SK-N-MC (cell line): ENCODE measurements around the gene SERPINA3.

Experiments used
- EZH2 ChIP-seq: fragments of 200-600 bp; sonication (generic); IDR thresholded peaks from one replicate; pipeline ENCODE4 v1.6.1; 2017; ENCODE audit warnings: antibody characterized with exemption
- POLR2AphosphoS5 ChIP-seq: IDR thresholded peaks from 2 replicates; pipeline ENCODE4 v1.6.1; 2012; ENCODE audit warnings: mild to moderate bottlenecking, low read depth, low read length, borderline replicate concordance

GRCh38 chr14:94653321-94653720 is 41.1 kb downstream of the SERPINA3 start:
- TF ChIP-seq EZH2 (no peak), POLR2AphosphoS5 (no peak)
